Dedifferentiated amniotic fluid mesenchymal stem cell (primary cell): ENCODE results near the gene PREX1.

Experiments
- DNase-seq: peaks from one replicate; pipeline ENCODE4 v3.0.0-alpha.2; 2016; ENCODE audit errors: extremely low spot score

The PREX1 gene

DNA sequence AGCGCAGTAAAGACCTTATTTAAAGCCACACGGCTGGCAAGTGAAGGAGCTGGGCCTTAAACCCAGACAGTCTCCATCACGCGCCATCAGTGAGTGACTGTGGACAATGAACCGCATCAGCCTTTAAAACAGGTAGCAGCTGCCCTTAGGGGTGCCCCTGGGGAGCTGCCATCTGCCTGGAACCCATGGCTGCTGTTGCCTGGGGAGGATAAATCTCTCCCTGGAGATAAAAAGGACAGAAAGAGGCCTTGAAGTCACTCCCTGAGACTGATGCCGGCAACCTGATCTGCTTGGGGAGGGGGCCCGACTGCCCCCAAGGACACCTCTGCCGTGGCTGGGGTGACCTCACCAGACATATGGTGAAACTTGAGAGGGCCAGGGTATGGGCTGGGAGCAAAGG lies 73.5 kb downstream of the PREX1 start:
- no peak for DNase-seq

DNA sequence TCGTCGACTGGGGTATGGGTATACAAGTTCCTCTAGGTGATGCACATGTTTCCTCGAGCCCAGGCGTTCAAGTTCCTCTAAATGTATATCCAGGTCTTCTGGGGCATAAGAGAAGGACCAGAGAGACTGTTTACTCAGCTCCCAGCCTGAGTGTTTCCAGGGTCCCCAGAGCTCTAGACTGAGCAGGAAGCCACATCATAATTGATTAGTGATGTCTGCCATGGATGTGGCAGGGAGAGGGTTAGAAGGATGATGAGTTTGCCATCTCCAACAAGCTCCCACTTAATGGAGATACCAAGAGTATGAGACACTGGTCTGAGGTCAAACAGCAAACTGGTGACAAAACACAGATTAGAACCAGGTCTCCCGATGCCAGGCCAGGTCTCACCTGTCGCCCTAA lies 74.8 kb downstream of the PREX1 start:
- DNase-seq = no peak

DNA sequence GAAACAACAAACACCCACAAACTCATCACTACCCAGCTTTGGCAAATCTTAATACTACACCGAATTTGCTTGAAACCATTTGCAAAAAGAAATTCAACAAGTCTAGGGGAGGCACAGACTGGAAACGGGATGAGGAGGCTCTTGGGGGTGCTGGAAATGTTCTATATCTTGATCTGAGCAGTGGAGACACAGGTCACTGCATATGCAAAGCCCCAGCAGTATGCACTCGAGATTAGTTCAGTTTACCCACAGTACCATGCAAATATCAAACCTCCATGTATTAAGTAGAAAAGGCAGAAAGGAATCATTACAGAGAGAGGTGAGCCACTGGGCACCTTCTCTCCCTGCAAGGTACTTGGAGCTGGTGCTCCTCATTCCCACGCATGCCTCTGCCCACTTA lies 75.9 kb downstream of the PREX1 start:
- no peak for DNase-seq

DNA sequence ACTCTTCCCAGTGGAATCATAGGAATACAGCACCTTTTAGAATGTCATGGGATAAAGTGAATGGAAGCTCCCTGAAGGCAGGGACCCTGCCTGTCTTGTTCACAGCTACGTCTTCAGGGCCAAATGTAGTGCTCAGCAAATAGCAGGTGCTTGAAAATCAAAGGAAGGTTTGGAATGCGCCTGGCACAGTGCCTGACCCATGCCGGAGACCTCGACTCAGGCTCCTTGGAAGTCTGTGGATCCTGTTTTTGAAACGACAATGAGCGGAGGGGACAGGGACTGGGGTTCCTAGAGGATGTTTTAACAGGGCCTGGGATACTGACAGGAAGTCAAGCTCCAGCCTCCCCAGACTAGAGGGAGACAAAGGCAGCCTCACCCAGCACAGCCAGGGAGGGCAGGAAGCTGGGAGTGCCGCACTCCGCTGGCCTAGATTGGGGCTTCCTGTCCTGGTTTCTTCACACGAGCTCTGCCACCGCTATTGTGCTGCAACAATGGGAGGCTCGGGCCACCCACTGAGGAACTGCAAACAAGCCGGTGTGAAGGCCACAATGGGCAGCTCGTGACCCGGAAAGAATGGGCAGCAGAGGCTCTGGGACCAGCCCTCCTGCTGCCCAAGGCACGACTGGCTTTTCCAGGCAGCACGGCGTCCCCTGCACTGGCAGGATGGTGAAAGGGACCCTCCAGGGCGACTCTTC lies 76.7 kb downstream of the PREX1 start:
- no peak for DNase-seq

DNA sequence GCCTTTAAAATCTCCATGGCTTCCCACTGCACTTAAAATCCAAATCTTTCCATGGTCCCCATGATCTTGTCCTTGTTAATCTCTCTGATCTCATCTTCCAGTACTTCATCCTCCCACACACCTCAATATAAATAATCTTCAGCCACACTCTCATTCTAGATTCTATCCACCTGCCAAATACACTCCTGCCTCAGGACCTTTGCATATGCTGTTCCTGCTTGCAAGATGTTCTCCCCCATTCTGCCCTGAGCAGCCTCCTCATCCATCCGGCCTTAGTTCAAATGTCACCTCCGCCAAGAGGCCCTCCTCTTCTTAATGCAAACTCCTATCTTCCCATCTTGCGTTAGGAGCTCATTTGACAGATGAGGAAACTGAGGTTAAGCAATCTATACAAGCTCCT lies 77.4 kb downstream of the PREX1 start:
- no peak for DNase-seq

DNA sequence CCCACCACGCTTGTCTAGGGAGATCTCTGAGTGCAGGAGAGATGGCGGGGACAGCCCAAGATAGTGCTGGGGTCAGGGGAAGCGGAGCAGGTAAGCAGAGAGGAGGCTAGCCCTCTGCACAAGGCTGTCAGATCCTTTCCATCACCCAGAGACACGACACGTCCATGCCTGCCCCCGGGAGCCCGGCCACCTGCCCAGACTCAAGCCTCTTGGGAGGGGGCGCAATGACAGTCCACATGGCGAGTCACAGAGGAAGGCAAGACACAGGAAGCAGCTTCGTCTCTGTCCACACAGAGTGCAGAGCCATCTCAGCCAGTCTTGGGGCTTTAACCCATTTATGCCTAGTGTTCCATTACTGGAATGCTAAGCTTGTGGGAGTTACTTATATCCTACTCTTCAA lies 78.4 kb downstream of the PREX1 start:
- no peak for DNase-seq

DNA sequence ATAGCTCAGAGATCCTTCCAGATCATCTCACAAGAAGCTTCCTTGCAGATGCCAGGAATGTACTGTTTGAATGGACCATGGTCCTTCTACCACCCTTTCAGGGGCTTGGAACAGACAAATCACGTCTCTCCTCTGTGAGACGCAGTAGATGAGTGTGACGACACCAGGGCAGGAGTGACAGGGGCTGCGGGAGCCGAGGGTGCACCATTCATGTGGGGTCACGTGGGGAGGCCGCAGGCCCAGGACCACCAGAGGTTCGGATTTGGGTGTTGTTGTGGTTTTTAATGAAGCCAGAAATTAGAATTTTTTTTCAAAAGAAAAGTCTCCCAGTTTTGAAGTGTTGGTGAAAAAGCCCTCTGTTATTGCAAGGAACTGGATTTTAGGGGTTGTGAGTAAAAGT lies 79.2 kb downstream of the PREX1 start:
- no peak for DNase-seq

DNA sequence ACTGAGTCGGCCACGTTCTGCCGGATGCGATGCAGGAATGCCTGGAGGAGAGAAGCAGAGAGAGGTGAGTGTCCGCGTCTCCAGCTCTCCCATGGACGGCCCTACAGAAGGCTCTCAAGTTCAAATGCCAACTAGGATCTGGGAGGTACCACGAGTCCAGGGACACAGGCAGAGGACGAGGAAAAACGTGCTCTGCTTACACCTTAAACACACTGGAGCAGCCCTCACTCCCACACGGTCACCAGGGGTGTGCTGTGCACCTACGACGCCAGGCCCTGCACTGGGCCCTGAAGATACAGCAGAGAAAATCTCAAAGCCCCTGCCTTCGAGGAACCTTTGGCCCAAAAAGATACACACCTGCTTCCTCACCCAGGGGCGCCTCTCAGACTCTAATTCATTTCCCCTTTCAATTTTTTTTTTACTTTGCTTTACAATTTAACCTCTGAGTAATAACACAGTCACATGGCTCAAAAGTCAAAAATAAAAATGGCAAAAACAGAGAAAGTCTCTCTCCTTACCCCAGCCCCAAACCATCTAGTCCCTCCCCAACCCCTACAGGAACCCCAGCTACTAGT lies 79.9 kb downstream of the PREX1 start:
- no peak for DNase-seq

DNA sequence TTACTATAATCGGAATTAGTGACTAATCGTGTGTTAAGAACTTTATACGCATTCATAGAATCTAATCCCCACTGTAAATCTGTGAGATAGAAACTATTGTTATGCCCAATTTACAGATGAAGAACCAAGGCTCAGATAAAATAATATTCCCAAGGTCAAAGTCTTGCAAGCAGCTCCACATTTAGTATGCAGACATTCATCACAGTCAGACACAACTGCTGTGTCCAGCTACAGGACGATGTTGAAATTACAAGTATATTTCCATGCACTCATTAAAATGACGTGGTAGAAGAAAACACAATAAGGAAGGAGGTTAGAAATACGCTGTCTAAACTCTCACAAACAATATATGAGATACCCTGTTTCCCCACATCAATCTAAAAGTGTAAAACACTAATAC lies 82.5 kb downstream of the PREX1 start:
- DNase-seq = no peak

DNA sequence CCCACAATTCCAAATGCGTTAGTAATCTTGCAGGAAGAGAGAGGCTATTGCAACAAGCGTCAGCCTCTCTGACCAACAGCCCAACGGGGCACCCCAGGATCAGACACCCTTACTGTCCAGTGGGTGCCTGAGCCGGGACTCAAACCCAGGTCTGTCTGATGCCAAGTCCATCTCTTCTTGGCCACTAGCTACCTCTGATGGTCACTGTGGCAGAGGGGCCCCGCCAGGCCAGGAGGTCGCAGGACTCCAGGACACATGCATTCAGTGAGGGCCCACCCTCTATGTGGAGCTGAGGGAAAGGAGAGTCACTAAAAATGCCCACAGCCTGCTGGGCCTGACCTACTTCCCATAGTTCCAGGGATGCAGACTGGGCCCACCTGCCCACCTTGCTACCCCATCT lies 83.3 kb downstream of the PREX1 start:
- DNase-seq = no peak

DNA sequence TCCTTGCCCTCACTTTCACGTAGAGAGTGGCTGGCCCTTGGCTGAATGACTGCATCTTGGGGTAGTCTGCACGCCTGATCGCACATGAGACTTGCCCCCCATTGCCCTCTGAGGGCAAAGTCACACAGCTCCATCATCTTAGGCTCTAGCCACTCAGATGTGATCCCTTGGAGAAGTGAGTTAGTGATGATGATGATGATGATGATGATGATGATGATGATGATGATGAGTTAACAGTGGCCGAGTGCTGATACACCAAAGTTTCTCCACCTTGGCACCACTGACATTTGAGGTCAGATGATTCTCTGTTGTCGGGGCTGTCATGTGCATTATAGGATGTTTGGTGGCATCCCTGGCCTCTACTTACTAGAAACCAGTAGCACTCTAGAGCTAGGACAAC lies 84.0 kb downstream of the PREX1 start:
- DNase-seq = no peak

DNA sequence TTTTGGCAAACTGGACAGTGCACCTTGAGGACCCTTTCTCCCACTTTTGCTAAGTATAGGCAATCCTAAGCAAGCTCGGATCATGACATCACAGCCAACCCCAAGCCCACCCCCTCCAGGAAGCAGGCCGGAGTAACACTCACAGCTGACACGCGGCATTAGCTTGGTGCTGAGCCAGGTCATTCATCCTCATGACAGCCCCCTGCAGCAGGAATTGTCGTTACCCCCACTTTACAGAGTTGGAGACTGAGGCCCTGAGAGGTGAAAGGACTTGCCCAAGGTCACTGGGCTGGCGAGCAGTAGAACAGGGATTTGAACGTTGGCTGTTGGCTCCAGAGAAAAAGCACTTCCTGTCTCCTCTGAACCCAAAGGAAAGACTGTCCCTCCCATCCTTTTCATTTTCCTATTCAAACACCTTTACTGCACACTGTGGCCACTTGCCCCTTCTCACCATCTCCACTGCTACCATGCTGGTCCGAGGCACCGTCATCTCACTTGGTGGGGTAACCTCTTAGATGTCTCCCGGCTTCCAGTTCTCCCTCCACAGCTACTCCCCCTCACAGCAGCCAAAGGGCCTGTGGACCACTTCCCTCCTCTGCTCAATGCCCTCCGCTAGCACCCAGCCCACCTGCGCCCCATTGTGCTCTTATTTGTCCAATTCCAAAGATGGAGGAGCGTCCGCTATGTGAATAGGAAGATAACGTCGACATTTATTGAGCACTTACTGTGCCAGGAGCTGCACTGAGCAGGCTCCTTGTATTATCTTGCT lies 84.7 kb downstream of the PREX1 start:
- DNase-seq = no peak

DNA sequence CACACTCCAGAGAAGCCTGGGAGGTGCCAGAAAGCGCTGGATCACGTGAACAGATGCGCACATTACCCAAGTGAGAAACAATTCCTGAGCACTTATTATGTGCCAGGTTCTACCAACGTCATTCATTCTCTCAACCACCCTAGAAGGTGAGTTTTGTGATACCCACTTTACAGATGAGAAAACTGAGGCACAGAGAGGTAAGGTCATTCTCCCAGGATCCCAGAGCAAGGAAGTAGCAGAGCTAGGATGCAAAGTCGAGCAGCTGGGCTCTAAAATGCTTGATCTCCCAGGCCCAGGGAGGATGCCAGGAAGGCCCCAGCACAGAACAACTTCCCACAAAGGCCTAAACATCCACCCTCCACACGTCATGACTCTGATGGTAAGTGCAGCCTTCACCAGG lies 85.6 kb downstream of the PREX1 start:
- DNase-seq = no peak

DNA sequence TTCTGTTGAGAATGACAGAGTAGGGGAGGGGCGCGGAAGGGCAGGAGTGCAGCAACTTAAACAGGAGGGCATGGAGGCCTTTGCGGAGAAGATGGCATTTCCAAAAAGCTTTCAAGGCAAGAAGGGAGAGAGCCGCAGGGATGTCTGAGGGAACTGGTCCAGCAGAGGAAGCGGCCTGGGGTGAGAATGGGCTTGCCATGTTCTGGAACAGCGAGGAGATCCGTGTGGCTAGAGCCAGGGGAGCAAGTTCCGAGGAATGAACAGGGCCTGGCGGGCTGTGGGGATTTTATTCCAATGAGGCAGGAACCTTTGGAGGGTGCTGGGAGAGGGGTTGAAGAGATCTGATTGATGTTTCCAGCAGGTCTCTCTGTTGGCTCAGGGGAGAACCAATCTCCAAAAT lies 86.1 kb downstream of the PREX1 start:
- DNase-seq = no peak

DNA sequence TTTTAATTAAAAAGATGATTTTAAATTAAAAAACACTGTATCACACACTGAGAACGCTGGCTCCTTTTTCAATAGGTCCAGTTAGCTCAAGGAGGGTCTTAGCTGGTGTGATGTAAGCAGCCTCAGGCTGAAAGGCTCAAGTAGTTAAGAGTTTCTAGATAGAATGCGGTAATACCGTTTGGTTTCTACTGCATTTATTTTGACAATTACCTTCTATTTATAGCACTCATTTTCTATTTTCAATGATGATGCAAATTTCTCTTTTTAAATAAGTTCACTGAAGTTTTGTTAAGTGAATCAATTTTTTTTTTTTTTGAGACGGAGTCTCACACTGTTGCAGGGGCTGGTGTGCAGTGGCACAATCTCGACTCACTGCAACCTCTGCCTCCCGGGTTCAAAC lies 87.1 kb downstream of the PREX1 start:
- no peak for DNase-seq

DNA sequence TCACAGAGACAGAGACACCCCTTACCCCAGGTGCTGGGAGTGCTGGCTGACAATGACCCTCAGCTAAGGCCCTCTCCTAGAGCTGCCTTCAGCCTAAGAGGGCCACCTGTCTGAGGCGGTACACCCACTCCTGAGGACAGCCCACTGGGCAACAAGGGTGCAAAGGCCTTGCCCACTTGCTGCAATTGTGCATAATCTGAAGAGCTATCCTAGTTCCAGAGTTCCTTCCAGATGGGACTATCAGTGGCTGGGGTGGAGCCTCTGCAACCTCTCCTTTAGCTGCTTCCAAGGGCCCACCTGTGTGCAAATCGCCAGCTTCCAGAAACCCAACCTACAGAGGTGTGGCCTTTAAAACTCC lies 87.5 kb downstream of the PREX1 start:
- DNase-seq = no peak

DNA sequence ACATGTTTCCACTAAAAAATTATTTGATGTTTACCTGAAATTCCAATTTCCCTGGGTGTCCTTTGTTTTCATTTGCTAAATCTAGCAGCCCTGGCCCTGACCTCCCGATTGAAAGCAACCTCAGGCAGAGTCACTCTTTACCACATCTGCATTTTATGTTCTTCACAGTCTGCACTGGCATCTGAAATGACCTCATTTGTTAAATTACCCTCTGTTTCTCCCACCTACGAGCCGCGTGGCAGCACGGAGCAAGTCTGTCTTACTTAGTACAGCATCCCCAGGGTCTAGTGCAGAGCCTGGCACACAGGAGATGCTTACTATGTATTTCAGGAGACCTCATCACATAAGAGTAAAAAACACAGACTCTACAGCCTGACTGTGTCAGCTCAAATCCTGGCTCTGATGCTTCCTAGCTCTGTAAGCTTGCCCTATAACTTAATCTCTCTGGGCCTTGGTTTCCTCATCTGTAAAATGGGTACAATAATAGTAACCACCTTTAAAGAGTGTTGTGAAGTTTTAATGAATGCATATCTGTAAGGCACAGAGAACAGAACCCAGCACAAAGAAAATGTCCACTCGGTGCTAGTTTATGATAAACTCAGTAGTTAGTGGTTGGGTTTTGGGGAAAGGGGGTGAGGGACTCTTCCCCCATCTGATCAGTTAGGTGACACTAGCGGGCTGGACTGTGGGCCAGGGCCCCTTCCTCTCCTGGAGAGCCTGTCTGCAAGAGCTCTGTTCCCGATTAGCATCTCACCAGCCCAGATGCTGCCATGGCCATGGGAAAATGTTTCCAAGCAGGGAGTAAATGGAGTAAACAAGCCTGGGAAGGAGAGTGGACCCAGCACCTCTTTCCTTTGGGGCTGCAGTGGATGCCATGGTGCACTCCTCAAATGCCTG lies 88.2 kb downstream of the PREX1 start:
- DNase-seq = no peak

DNA sequence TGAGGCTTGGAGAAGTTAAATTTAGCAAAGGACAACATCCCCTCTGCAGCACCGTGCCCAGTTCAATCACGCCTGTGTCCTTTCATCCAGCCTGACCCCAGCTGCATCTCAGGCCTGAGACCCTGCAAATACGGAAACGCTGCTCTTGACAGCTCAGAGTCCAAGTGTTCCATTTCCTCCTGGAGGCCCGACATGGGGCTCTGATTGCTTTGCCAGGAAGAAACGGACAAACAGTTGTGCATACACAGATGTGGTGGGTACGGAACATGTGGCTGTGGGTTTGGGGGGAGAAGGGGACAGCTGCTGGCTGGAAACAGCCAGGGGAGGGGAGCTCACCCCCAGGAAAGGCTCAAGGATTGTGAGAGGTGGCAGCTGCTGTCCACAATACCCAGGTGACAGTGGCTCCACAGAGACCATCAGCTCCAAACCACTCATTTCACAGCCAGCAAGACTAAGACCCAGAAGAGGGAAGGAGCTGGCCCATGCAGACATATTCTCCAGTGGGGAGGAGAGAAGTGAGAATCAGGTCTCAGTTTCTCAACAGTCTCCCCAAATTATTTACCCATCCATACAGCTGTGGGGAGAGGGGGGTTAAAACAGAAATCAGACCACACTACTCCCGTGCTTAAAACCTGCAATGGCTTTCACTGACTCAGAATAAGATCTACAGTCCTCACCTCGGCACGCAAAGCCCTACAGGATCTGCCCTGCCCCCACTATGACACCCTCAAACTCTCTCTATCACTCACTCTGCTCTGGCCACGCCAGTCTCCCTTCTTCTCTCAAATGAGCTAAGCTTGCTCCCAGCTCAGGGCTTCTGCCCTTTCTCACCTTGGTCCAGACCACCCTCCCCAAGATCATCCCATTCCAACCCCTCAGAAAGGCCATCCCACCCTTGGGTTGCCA lies 89.1 kb downstream of the PREX1 start:
- no peak for DNase-seq

DNA sequence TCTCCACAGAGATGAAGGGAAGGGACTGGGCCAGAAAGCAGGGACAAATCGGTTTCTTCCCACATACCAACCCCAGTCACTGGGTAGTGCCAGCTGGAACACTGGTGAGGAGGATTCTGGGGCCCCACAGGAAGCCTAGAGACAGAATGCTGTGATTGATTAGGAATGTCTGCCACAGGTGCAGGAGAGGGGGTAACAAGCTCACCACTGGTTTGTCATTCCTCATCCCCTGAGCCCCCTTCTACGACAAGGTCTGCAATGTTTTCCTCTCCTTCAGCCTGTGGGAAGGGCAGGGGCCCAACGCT lies 89.8 kb downstream of the PREX1 start:
- no peak for DNase-seq

DNA sequence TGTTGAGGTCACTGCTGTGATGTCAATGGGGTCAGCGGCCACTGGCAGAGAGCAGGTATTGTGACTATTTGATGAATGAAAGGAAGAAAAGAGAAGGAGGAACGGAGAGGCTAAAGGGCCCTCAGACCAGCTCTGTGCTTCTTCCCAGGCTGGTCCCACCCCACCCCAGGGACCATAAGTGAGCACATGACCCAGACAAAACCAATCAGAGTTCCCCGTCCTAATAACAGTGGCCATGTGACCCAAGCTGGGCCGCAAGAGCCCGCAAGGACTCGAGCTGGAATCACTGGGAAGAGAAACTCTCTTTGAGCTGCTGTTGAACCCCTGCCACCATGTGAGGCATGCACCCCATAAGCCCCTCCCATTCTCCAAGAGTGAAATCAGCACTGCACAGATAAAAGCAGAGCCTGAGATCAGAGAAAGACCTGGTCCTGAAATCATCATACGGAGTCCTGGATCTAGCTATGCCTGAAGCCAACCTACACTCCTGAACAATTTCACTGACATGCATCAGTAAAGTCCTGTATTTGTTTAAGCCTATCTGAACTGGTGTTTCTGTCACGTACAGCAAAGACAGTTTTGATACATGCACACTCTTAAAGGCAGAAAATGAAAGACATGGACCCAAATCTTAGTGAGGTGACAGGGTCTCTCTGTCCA lies 90.2 kb downstream of the PREX1 start:
- no peak for DNase-seq

DNA sequence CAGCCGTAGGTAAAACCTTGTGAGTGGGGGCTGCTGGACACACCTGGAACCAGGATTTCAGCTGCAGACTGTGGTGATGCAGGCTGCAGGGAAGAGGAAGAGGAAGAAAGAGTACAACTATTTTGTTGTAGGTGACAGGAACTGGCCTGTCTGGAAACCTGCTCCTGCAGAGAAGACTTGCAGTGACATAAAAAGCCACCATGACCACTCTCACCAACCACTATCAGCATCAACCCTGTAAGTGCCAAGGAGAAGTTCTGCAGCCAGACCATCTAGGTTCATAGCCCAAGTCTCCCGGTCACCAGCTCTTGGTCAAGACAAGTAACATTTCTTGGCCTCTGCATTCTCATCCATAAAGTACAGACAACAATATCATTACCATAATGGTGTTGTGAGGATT lies 91.2 kb downstream of the PREX1 start:
- DNase-seq = no peak
